ENCODE measurements around the gene CCDC34. TPM values are rescaled to one million over a fixed set of nuclear protein-coding genes. Genes with fewer than 3 reads are reported as not detected.
"Not testable (repeated sequence)": the region's sequence is repeated elsewhere in the genome, so short reads cannot be mapped to it uniquely, and the experiment has no call there.

CCDC34 gene
- total RNA-seq, 1 donor from 2014 or later = 5.9 TPM

DNA sequence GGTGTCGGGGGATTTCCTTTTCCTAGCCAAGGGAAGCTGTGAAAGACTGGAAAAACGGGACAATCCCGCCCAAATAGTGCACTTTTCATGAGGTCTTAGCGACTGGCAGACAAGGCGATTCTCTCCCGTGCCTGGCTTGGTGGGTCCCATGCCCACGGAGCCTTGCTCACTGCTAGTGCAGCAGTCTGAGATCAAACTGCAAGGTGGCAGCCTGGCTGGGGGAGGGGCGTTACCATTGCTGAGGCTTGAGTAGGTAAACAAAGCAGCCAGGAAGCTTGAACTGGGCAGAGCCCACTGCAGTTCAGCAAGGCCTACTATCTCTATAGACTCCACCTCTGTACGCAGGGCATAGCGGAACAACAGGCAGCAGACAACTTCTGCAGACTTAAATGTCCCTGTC lies 41.7 kb downstream of the CCDC34 start:
- not testable (repeated sequence) for DNase-seq

DNA sequence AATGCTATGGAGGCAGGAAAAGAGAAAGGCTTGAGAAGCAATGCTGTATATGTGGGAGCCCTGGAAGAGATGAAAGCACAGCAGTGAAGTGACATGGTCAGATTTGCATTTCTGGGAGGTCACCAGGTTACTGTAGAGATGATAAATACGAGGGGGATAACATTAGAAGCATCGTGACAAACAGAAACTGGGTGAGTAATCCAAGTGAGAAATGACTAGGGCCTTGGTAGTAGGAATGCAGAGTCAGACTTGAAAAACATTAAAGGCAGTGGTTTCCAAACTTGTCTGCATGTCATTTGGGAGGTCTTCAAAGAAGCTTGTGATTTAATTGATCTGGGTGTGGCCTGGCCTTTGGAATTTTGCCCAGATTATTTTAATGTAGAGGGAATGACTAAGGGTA lies 43.9 kb downstream of the CCDC34 start:
- DNase-seq = no peak

DNA sequence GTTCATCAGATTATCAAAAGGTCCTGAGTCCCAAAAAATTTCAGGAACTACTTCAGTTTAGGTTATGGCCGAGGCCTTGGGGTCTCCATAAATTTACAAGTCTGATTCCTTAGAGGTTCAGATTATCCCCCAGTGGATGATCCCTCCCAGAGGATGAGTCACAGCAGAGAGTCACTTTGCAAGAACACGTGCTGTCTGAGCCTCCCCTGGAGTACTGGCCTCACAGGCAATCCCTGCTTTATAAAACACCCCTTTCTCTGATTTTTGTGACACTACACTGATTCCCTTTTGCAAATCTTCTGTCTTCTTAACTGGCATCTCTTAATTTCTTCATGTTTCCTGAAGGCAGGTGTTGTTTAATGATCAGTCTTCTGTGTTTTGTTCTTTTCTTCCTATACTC lies 45.3 kb downstream of the CCDC34 start:
- no peak for DNase-seq

DNA sequence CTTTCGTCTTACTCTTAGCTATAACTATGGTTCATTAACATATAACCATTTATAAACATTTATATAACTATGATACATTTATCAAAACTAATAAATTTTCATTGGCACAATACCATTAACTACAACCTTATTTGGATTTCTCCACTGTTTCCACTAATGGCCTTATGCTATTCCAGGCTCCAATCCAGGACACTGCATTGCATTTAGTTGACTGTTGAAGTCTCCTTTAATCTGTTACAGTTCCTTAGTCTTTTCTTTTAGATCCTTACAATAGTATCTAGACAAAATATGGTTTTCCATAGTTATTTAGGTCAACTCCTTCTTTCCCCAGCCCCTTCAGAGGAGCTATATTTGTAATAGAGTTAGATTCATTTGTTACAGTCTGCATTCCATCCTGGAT lies 47.2 kb downstream of the CCDC34 start:
- no peak for DNase-seq

DNA sequence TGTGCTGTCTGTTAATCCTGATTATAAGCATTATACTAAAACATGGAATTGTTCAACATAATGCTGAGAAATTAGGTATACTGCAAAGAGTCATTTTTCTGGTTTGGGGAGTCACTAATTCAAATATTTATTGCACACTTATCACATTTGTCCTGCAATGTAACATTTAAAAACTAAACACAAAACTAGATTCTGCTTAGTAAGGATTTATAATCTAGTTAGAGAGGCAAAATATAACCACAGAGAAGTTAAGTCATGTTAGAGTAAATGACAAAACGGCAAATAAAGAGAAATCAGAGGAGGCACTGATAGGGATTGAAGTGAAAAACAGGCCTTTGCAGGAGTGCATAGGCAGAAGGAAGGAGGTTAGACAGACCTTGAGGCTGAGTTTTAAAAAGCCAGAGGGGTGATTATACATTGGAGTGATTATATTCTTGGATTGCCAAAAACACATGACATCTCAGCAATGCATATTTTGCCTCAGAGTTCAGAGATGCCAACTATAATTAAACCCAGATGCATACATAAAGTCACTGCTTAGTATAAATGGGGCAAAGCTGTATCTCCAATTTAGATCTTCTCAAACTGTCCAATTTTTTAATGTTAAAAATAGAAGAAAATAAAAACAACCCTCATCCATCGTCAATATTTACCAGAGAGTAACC lies 49.7 kb downstream of the CCDC34 start:
- DNase-seq = no peak

DNA sequence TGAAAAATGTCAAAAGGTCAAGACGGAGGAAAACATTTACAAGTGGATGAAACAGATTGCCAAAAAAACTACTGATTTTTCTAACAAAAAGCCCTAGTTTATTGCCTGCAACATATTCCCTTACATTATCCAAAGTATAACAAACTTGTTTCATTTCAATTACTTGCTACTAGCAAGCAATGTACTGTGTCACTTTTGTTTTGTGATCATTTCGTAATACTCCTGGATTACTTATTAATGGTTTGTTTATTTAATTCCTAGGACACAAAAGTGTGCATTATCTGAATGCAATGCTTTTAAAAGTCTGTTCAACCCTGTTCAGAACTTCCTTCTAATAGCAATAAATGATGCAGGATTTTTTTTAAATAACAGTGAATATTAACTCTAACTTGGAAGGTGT lies 50.9 kb downstream of the CCDC34 start:
- no peak for DNase-seq

DNA sequence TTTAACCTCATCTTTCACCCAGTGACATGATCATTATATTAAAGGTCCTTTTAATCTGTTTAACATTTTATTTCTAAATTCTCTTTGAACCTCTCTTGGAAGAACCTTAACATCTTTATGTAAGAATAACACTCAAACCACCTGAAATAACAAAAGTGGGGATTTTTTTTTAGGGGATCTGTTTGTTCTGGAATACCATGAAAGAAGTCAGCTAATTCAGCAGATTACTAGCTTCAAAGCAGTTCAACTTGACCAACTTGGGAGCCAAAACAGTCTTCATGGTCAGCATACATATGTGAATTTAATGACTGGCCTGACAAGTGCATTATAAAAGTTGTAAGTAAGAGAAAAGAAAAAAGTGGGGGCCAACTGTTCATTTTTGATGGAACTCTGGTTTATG lies 52.3 kb downstream of the CCDC34 start:
- no peak for DNase-seq

DNA sequence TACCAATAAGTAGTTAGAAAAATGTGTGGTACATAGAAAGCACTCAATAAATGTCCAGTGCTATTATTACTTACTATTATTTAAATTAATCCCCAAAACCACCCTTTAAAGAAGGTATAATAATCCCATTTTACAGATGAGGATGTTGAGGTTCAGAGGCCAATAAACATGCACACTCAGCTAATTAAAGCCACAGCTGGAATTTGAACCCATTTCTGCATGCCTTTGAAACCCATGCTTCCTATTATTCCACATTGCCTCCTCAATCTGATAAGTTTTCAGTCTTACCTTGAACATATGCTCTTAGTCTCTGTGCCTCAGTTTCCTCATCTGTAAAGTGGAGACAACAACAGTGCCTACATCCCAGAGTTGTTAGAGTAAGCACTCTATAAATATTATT lies 52.8 kb downstream of the CCDC34 start:
- no peak for DNase-seq

DNA sequence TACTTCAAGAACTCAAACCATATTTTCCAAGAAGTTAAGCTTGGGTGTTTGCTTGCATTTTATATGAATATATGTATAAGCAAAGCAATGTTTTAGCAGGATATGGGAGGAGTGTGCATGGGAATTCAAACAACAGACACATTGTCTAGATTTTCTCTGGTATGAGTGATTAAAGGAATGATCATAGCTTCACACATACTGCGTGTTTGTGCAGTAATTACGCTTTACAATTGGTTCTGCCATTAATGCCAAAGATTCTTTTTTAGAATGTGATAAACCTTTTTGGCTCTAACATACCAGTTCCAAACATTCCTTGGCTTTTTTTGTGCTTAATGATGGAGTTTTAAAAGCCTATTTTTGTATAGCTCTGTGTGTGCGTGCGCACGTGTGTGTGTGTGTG lies 54.0 kb downstream of the CCDC34 start:
- DNase-seq = no peak

DNA sequence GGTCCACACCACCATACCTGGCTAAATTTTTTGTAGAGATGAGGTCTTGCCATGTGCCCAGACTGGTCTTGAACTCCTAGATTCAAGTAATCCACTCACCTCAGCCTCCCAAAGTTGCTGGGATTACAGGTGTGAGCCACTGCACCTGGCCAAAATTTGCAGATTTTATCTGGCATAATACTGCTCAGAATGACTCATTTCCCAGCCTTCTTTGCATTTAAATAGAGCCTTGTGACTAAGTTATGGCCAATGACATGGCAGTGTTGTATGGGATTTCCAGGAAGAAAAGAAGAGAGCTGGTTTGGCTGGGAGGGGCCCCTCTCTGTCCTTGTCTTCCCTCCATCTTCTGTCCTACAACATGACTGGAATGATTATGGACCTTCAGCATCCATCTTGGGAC lies 55.8 kb downstream of the CCDC34 start:
- DNase-seq = no peak

DNA sequence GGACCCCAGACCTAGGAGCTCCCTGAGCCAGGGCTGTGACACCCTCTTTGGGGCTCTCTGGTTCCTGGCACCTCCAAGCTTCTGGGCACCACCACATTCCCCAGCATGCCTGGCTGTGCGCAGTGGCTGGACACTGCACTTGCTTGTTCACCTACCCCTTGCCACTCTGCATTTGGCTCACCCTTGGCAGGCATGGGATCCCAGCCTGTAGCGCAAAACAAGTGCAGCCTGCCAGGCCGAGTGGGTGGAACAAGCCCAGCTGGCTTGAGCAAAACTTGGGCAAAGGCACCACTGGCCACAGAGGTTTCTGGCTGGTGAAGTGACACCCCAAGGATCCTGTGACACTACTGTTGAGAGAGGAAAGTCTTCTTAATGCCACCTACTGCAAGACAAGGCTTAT lies 57.3 kb downstream of the CCDC34 start:
- no peak for DNase-seq

DNA sequence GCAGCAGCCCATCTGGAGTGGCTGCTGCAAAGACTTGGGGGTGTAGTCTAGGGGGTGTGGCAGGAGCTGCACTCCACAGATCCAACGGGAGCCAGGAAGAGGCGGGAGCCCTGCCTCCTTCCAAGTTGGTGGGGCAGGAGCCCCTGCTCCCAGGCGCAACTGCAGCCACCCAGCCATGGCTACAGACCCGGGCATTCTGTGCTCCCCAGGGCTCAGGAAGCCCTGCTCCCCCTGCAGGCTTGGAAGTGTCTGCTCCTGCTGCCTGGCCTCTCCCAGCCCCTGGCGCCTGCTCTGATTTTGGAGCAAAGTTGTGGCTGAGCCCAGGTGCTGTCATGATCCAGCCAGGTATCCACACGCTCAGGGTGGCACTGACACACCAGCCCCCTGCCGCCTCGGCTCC lies 58.5 kb downstream of the CCDC34 start:
- no peak for DNase-seq

DNA sequence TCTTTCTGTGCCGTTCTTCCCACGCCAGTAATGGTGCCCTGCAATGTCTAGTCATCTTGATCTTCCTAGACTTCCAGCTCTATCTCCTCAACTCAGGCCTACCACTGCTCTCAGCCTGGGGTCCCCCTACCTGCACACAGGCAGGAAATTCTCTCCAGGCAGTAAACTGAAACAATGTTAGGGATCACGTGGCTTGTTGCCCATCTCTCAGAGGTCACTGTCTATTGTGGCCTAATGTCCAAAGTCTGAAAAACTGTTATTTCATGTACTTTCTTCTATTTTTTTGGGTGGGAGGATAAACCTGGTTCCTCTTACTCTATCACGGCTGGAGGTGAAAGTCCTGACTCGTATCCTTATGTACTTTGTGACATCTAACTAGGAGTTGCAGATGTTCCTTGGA lies 59.1 kb downstream of the CCDC34 start:
- DNase-seq = no peak

DNA sequence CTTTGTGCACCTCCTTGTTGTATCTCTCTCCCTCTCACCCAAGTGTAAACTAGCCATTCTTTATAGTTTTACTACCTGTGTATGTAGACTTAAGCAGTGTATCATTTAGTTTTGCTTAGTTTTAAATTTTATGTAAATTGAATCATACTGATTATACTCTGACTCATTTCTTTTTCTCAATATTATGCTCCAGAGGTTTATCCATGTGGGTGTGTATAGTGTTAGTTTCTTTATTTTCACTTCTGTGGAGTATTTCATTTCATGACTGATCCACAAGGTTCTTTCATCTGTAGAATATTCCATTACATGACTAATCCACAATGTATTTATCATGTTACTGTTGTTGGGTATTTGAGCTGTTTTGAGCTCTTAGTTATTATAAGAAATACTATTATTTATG lies 62.0 kb downstream of the CCDC34 start:
- DNase-seq = no peak

DNA sequence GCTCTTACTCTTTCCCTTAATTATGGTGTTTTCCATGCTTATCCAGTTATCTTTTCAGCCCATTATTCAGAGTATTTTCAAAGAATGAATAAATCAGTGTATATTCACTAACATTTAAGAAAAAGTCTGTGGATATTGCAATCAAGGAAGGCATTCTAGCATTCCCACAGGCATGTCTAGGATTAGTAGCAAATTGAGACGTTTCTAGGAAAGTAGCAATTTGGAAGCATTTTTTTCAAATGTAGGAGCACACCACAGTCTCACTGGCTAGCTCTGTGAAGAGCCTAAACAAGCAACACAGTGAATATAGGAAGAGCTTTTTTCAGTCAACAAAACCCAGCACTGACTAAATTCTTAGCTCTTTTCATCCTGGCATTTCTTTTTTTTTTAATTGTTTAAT lies 65.4 kb downstream of the CCDC34 start:
- DNase-seq = no peak

DNA sequence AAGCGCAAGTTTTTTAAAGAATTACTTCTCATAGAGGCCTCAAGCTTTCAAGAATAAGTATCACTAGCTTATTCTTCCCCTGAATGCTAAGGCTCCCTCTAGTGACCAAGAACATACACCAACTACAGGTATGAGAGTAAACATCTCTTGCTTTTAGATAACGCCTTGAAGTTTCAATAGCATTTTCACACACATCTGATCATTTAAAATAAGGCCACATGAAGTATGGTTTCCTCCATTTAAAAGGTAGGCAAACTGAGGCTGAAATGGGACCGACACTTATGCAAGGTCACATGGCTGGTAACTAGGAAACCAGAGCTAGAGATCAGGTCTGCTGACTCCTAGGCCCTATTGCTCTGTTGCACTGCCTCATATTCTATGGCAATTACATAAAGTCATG lies 66.5 kb downstream of the CCDC34 start:
- DNase-seq = no peak

DNA sequence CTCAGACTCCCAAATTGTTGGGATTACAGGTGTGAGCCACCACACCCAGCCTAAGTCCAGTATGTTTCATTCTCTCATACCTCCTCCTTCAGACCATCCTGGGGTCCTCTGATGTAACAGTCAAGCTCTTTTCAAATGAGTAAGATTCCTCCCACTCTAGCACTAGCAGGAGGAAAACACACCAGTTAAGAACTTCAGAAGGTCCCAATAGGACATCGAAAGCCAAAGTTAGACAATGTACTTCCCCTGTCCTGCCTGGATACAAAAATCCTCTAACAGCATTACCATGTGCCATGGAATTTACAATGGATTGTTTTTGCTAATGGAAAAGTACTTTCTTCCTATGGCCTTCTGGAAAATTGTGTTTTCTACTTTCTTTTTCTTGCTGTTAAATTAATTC lies 67.1 kb downstream of the CCDC34 start:
- DNase-seq = no peak

DNA sequence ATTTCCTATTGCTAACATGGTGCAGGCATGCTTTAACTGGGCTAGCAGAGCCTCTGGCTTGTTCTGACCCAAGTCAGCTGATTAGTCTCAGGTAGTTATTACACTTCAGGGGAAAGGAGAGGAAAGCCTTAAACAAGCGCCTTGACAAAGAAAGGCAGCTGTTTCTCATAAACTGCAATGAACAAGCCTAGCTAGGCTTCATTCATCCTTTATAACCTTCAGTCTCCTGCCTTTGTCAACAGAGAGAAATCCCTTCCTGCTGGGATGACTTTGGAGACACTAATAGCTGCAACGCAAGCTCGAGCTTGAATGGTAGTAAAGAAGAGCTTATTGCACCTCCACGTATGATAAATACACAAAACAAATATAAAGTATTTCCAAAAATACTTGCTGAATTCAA lies 68.4 kb downstream of the CCDC34 start:
- no peak for DNase-seq

DNA sequence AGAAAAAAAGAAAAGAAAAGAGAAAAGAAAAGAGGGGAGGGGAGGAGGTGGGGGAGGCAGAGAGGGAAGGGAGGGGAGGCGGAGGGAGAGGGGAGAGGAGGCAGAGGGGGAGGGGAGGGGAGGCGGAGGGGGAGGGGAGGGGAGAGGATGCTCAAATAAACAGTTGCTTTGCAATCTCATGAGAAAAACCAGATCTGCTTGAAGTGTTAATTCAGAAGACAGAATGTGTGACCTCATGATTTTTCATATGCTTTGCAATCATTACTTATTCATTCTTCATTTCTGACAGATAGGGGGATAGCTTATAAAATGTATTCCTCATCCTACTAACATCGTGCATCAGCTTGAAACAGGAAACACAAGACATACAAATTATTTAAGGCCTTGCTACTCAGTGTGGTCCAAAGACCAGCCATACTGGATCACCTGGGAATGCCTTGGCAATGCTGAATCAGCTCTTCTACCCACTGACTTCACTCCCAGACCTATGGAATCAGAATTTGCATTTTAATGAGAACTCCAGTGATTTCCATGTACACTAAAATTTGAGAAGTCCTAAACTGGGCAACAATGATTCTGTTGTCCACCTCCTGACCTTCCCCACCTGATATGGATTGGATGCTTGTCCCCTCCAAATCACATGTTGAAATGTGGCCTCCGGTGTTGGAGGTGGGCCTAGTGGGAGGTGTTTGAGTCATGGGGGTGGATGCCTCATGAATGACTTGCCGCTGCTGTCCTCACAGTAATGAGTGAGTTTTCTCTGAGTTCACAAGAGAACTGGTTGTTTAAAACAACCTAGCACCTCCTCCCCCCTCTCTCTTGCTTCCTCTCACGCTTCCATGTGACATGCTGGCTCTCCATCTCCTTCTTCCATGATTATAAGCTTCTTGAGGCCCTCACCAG lies 69.2 kb downstream of the CCDC34 start:
- DNase-seq = no peak

DNA sequence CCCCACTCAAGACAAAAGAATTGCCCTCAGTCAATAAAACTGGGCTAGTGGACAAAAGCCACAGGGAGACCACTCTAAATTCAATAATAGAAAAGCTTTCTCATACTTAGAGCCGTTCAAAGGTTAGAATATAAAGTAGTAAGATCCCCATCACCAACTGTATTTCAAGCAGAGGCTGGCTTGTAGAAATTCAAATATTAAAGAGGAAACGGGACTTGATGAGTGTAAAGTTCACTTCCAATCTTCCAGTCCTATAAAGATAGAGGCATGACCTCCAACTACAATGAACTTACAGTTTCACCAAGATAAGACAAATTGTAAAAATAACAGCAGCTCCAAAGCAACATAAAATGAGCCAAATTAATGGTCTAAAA lies 70.4 kb downstream of the CCDC34 start:
- no peak for DNase-seq

DNA sequence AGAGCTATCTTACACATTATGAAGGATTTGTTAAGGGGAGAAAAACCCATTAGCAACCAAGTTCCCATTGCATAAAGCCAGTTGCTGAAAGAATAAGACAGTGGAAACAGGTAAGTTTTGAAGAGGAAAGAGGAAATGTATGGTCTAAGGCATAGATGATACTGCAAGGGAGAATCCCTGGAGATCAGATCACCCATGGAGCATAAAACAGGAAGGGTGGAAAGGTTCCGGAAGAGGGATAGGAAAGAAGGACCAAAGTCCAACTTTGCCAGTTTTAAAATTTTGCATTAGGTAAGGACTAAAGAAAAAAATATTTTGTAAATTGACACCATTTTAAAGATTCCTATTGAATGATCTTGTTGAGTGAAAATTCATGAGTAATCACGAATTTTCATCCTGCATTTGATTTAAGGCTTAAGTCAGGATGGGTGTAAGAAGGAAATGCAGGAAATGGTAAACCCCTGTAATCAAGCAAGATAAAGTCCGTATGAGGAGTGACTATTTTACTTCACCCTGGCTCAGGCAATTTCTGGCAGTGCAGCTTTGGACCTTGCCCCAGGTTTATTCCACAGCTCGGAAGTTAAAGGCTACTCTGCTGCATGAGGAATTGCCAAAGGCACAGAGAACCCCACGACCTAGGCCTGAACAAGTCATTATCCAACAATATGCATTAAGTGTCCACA lies 70.9 kb downstream of the CCDC34 start:
- no peak for DNase-seq

DNA sequence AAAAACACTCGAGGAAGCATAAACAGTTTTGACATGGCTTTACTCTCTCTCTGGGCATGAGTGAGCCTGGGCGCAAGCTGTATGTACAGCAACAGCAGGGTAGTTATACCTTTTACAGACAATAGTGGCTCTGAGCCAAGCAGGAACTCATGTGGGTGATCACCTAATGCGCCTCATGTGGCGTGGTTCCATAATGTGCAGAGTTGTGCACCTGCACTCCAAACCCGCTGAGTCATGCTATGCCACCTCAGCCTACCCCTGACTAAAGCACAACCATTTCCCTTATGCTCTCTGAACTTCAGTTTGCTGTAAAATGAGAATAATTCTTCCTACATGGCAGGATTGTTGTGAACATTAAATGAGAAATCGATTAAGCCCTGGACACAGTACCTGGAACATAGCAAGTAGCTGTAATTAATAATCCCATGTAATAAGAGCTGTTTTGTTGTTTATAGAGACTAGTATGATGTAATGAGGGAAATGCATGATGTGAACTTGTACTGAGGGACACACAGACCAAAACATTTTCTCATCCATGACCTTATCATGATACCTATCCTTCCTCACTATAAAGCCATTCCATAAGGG lies 71.6 kb downstream of the CCDC34 start:
- no peak for DNase-seq

All from occipital lobe (tissue), 2 donors.